NCI-H1436 treated with DMSO at 0.1 percent for 48 hours (cell line): ENCODE results near the gene TRAF3.

Experiments used
- DNase-seq: peaks from one replicate; lab custom pipeline; 2025; lab: John Stamatoyannopoulos, UW

Gene TRAF3

DNA sequence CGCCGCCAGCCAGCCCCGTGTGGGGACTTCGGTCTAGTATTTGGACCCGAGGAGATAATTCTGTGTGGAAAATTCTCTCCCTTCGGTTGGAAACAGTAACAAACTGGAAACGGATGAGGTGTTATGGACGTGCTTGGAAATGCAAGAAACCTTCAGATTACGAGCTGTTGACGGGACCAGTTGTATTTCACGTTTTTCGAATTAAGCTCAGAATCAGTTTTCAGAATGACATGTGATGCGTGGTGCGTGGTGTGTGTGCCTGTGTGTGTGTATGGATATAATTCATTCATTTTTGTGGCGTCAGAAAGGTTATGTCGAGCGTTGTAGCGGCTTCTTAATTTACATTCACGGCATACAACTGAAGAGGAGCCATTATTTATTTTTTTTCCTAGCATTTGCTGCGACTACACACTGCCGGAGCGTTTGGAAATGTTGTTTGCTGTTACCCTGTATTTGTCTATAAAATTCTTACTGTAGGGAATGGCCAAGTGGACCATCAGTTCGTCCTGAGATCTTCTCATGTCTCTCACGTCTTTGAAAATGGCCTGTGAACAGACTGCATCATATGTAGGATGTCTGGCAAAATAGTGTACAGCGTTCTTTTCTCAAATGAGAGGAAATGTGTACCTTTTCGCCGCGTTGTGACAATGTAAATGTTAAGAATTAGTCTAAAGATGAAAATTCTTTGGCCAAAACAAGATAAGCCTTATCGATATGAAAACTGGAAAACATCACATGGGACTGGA lies 1.3 kb downstream of the TRAF3 start:
- no peak for DNase-seq

DNA sequence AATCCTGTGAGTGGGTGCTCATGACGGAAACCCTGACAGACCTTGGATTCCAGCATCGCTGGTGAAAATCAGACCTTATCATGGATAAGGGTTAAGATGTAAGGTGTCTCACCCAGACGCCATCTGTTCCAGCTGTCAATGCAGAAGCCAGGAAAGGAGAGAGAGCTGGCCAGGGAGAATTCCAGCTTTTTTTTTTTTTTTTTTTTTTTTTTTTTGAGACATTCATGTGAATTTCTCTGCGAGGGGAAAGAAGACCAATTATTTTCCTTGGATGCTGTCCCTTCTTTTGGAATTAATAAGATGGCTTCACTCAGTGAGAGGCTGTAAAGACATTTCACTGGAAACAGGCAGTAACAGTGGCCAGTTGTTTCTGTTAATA lies 1.8 kb downstream of the TRAF3 start:
- DNase-seq: no peak

DNA sequence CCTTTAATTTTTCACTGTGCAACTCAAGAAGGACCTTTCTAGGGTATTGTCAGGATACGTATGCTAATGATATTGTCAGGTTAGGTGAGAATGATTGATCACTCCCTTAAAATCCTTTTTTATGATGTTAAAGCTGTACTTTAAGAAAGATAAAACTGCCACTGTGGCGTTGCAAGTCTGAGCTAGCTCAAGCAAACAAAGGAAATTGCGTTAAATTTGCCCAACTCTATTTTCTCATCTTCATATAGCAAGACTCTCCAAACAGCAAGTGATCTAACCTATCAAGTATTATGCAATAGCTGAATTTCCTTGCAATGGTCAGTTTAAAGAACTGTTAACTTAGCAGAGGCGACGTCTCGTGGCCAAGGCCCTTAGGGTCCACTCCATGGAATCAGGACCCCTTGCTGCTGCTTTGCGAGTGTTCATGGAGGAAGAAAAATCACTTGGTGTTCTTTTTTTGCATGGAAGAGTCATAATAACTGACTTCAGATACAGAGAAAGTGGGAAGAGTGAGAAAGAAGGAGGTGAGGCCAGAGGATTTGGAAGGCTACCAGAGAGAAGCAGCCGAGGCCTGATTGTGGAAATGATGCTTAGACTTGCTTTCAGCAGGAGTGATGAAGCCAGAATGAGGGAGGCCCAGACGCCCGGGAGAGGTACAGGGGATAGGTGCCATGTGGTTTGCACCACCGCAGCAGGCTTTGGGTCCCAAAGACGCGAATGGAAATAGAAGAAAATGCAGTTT lies 2.5 kb downstream of the TRAF3 start:
- no peak for DNase-seq

- no peak for DNase-seq
Measured at GRCh38 chr14:102781063-102781462, 3.8 kb downstream of the TRAF3 start.

DNA sequence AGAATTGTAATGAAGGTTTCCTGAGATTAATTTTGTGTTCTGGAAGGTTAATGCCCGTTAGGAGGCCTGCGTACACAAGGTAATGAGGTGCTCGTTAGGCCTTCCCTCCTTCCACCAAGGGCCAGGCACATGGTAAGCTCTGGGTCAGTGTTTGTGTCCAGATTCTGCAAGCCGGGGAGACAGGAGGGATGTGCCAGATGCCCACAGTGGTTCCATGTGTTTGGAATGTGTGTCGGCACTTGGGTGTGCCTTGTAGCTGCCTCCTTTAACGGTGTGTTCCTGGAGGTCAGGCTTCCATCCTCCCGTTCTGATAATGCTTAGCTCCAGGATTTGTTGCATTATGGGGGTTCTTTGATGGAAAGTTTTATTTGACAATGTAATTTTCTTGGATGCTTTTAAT lies 5.7 kb downstream of the TRAF3 start:
- no peak for DNase-seq

- DNase-seq: no peak
Measured at GRCh38 chr14:102784892-102785594, 7.8 kb downstream of the TRAF3 start.

DNA sequence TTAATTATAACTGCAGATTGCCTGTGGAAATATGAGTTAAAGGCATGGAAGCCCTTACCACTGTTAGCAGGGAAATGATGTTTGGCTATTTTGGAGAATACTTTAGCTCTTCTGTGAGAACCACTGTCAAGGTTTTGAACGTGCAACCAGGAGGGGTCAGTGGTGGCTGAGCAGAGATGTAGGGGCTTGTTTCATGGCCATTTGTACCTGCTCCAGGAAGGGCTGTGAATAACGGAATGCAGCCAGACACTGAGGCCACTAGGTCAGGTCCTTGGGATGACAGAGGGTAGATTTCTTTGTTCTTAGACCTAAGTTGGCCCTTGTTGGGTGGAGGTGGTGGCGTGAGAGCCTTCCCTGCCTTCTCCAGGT lies 8.3 kb downstream of the TRAF3 start:
- DNase-seq: no peak

- no peak for DNase-seq
Measured at GRCh38 chr14:102786768-102787167, 9.5 kb downstream of the TRAF3 start.

GRCh38 chr14:102789349-102789748 lies 12.1 kb downstream of the TRAF3 start:
- no peak for DNase-seq

DNA sequence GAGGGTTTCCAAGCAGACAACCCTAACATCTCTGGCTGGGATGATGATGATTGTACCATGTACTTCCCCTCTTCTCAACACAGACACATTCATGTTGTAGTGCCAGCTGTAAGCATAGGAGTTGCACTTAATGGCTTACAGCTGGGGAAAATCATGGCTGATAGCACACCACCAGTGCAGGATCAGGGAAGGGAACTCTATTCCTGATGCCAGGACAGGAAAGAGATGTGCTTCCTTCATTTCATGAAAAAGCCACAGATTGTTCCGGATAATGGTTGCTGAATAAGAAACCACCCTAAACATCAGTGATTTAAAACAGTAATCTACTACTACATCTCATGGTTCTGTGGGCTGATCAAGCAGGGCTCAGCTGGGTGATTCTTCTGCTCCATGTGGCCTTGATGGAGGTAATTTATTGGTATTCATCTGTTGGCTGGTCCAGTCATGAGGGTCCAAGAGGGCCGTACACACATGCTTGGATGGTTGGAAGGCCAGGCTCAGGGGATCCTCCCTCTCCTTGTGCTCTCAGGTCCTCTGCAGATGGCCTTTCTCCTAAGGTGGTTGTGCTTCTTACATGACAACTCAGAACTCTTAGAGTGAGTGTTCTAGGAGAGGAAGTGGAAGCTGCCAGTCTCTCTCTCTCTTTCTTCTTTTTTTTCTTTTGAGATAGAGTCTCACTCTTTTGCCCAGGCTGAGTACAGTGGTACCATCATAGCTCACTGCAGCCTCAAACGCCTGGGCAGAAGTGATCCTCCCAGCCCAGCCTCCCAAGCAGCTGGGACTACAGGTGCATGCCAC lies 16.5 kb downstream of the TRAF3 start:
- DNase-seq: no peak

DNA sequence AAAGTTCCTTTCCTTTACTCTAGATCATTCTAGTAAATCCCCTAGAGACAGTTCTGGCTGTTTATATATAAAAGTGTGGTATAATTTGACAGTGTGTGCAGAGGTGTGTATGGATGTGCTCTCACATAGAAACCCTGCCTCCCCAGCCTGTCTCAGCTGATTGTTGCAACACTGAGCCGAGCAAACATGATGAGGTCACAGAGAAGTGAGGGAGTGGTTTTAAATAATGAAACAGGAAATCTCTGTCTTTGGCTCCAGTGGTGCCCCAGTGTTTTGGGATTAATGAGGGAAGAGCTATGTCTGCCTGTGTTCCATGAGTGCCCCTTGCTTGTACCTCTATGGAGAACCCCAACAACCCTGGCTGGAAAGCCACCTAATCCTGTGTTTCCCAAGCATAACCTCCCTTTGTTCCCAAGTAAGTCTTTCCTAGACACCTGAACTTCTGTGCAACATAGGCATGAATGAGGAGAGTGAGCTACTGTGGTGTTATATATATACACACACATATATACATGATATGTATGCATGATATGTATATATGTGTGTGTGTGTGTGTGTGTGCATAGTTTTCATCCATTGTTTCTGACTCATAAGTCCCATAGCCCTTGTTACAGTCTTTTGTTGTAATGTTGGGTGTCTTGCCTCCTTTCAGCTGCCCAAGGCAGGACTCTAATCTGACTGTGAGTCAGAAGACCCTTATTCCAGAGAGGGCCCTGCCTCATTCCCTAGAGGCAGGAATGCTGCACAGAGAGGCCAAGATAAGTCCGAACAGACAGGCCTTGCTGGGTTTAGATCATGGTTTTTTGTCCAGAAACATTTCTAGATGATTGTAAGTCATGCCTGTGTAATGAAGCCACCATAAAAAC lies 18.0 kb downstream of the TRAF3 start:
- DNase-seq: no peak

- no peak for DNase-seq
Measured at GRCh38 chr14:102796661-102797190, 19.5 kb downstream of the TRAF3 start.

DNA sequence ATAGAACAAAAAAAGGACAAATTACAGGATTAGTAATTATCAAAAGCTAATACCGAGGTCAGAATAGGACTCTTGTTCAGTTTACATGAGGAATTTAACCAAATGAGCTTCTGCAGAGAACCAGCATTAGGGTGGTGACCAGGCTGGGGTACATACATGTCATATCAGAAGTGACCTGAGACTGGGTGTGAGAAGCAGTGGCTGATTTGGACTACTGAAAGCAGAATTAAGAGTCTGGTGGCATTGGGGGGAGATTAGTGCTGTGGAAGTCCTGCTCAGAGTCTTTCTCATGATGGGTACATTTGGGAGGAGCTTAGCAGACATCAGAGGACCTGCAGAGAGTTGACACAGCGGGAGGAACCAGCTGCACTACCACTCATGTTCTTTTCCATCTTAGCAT lies 21.7 kb downstream of the TRAF3 start:
- no peak for DNase-seq

- no peak for DNase-seq
Measured at GRCh38 chr14:102799684-102800562, 22.7 kb downstream of the TRAF3 start.

DNA sequence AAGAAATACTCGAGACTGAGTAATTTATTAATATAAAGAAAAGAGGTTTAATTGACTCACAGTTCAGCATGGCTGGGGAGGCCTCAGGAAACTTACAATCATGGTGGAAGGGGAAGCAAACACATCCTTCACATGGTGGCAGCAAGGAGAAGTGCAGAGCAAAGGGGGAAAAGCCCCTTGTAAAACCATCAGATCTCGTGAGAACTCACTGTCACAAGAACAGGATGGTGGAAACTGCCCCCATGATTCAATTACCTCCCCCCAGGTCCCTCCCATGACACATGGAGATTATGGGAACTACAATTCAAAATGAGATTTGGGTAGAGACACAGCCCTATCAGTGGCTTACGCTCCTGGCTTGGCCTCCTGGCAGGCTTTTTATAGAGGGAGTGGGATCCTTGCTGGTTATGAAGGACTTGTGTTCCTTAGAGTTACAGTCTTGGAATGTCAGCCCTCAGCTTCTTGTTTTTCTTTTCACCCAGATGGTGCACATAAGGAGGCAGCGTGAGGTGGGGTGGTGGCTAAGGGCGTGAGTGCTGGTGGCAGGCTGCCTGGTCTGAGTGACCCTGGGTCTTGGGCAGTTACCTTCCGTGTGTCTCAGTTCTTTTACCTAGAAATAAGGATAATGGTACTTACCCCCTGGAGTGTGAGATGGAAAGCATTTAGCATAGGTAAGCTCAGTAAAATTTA lies 25.7 kb downstream of the TRAF3 start:
- no peak for DNase-seq

DNA sequence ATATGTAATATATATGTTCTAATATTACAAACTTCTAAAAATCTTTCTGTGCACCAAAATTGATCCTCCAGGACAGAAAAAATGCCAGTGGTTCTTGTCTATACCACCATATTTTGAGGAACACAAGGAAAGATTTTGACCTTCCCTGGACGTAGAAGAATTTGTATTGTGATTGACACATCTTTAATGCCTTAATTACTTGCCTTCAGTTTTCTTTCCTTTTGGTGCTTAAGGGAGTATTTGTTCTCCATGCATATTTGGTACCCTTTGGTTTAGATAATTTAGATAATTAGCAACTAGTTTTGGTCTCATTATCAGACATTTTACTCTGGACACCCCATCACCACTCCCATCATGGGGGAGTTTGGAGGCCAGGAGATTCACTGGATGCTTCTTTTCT lies 27.6 kb downstream of the TRAF3 start:
- no peak for DNase-seq

GRCh38 chr14:102805371-102805891 lies 28.2 kb downstream of the TRAF3 start:
- DNase-seq: no peak

GRCh38 chr14:102805941-102806340 lies 28.7 kb downstream of the TRAF3 start:
- DNase-seq: no peak

GRCh38 chr14:102806447-102806846 lies 29.2 kb downstream of the TRAF3 start:
- no peak for DNase-seq
